SHP77 (cell line): ENCODE data around the gene AFG1L.

Experiments
- DNase-seq, 2 experiments: peaks; one replicate each; lab custom pipeline; 2025; lab: John Stamatoyannopoulos, UW

Gene AFG1L

GRCh38 chr6:108453601-108454185 lies 158.8 kb downstream of the AFG1L start:
- DNase-seq: no peak

- no peak for DNase-seq
Observed at GRCh38 chr6:108454356-108454755, 159.5 kb downstream of the AFG1L start.

GRCh38 chr6:108455688-108456087 lies 160.8 kb downstream of the AFG1L start:
- DNase-seq: no peak

- no peak for DNase-seq
Observed at GRCh38 chr6:108463784-108464183, 168.9 kb downstream of the AFG1L start.

- no peak for DNase-seq
Observed at GRCh38 chr6:108464418-108465097, 169.7 kb downstream of the AFG1L start.

GRCh38 chr6:108465098-108465495 lies 170.2 kb downstream of the AFG1L start:
- DNase-seq: no peak

GRCh38 chr6:108468346-108468745 lies 173.5 kb downstream of the AFG1L start:
- no peak for DNase-seq

- DNase-seq: no peak
Observed at GRCh38 chr6:108469316-108469715, 174.5 kb downstream of the AFG1L start.

GRCh38 chr6:108473197-108473596 lies 178.3 kb downstream of the AFG1L start:
- no peak for DNase-seq

GRCh38 chr6:108476376-108476775 lies 181.5 kb downstream of the AFG1L start:
- DNase-seq: peak in 1 of 2 experiments; percentile 23

GRCh38 chr6:108476847-108477430 lies 182.1 kb downstream of the AFG1L start:
- DNase-seq: no peak

GRCh38 chr6:108482559-108482958 lies 187.7 kb downstream of the AFG1L start:
- no peak for DNase-seq

- no peak for DNase-seq
Observed at GRCh38 chr6:108484016-108484415, 189.2 kb downstream of the AFG1L start.

- no peak for DNase-seq
Observed at GRCh38 chr6:108489699-108490098, 194.8 kb downstream of the AFG1L start.

- DNase-seq: peak in 1 of 2 experiments; percentile 8
Observed at GRCh38 chr6:108492131-108492766, 197.4 kb downstream of the AFG1L start.

- DNase-seq: no peak
Observed at GRCh38 chr6:108494434-108494833, 199.6 kb downstream of the AFG1L start.

- peak in 1 of 2 experiments; percentile 33 for DNase-seq
Observed at GRCh38 chr6:108497883-108498282, 203.0 kb downstream of the AFG1L start.

- no peak for DNase-seq
Observed at GRCh38 chr6:108501559-108501958, 206.7 kb downstream of the AFG1L start.

- no peak for DNase-seq
Observed at GRCh38 chr6:108502832-108503231, 208.0 kb downstream of the AFG1L start.

- no peak for DNase-seq
Observed at GRCh38 chr6:108507316-108507715, 212.5 kb downstream of the AFG1L start.

GRCh38 chr6:108510461-108511319 lies 215.8 kb downstream of the AFG1L start:
- no peak for DNase-seq
